ENCODE results near the gene SNX24.
"Not testable (repeated sequence)": the region's sequence is repeated elsewhere in the genome, so short reads cannot be mapped to it uniquely, and the experiment has no call there.

SNX24 gene

DNA sequence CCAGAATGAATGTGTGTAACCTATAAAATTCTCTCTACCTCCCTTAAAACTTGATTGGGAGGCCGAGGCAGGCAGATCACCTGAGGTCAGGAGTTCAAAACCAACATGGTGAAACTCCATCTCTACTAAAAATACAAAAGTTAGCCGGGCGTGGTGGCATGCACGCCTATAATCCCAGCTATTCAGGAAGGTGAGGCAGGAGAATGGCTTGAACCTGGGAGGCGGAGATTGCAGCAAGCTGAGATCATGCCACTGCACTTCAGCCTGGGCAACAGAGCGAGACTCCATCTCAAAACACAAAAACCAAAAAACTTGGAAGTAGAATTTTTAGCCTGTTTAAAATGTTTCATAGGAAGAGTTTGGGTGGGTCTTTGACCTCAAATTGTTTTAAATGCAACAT lies 122.6 kb downstream of the SNX24 start:
- ATAC-seq: not testable (repeated sequence)

DNA sequence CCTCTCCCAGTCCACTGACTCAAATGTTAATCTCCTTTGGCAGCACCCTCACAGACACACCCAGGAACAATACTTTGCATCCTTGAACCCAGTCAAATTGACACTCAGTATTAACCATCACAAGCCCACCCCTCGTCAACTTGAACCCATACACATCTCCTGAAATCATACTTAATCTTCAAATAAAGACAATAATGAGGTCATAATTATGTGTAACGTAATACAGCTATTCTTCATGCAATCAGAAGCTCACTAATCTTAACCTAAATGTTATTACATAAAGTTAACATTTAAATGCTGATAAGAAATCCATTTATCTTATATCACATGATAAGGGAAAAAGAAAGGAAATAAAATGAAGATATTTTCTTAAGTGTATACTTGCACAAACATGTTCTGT lies 125.9 kb downstream of the SNX24 start:
- ATAC-seq: no peak

DNA sequence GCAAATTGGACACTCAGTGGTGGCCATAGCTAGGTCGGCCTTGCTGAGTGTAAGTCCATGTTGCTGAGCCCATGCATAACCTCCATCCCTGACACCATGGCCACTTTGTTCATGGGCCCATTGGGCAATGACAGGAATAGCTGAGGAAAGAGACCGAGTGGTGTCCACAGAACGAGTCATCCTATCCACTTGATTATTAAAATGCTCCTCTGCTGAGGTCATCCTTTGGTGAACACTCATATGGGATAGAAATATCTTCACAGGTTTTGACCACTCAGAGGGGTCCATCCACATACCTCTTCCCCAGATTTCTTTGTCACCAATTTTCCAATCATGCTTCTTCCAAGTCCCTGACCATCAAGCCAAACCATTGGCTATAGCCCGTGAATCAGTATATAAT lies 127.5 kb downstream of the SNX24 start:
- ATAC-seq: no peak

DNA sequence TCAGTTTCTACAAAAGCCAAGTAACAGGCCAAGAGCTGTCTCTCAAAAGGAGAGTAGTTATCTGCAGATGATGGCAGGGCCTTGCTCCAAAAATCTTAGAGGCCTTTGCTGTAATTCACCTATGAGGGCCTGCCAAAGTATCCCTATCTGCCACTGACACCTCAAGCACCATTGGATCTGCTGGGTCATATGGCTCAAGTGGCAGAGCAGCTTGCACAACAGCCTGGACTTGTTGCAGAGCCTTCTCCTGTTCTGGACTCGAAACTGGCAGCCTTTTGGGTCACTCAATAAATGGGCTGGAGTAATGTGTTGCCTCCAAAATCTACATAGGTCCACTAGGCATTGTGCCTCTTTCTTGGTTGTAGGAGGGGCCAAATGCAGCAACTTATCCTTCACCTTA lies 128.3 kb downstream of the SNX24 start:
- ATAC-seq: not testable (repeated sequence)

DNA sequence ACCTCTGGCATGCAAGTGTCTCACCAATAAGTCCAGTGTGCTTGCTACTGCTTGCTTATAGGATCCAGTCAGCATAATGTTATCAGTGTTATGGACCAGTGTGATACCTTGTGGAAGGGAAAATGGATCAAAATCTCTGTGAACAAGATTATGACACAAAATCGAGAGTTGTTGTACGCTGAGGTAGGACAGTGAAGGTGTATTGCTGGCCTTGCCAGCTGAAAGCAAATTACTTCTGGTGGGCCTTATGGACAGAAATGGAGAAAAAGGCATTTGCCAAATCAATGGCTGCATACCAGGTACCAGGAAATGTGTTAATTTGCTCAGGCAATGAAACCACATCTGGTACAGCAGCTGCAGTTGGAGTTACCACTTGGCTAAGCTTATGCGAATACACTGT lies 128.8 kb downstream of the SNX24 start:
- ATAC-seq: not testable (repeated sequence)

DNA sequence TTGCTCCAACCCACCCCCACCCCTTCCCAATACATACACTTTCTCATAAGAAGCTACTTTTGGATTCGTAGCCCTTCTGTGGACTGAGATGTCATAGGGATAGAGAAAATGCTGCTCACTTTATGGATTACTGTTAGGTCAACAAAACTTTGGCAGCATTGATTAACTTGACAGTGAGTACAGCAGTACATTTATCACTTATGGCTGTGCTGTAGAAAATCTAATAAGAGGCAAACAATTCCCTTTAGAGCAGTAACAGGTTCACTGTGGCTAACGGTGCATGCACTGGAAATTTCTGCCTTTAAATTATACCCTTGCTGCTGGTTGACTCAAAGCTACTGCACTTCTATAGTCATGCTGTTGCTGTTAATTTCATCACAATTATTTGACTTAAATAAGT lies 131.9 kb downstream of the SNX24 start:
- ATAC-seq: no peak

DNA sequence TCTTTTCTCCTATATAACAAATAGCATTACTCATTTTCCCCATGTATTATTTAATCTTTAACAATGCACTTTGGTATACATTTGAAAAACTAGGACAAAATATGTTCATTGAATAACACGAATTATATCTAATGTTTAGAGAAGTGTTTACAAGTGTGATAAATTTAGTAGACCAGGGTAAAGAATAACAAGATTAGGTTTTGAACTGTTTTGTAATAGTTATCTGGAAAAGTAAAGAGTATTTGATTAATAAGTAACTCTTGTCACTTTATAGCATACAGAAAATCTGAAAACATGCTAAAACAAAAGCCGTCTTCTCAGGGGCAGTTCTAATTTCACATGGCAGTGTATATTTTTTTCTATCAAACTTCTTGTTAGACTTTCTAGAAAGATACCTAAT lies 132.7 kb downstream of the SNX24 start:
- ATAC-seq: no peak

DNA sequence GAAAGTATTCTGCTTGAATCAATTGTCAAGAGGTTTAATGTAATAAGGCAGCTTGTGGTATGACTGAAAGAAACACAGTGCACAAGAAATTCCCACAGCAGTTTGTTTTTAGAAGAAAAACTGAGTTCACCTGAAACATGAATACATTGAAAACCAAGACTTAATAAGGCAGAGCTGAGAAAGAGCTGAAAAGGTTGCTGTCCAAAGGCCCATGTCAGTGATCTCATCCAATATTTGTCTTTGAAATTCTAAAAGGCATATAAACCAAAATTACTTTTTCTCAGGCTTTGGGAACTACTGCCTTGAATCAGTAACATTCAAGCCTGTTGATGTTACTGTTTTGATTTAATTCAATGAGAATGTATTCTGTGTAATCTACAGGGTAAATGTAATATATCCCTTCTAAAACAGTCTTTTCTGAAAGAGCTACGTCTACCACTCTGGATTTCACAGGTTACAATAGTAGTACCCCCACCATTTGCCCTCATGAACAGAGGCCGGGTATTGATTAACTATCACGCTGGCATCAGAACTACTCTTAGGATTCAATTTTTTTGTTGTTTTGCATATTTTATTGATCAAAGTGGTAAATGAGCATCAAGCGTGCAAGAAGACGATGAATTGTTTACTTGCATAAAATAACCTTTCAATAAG lies 133.4 kb downstream of the SNX24 start:
- ATAC-seq: no peak

DNA sequence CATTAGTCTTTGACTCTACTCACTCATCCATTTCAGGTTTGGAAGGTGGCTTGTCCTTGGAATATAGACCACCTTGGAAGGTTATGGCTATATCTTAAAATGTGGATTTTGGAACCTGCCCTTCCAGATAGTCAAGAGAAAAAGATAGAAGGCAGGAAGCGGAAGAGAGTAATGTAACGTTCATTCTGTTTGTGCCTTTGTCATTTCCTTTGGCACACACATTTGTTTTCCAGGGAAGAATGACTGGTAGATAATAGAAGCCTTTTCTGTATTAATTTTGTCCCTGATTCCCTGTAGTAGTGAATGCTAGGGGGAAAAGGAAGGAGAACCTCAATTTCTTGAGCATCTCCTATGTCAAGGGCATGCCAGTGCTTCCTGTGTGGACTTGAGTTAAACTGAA lies 136.4 kb downstream of the SNX24 start:
- no peak for ATAC-seq

DNA sequence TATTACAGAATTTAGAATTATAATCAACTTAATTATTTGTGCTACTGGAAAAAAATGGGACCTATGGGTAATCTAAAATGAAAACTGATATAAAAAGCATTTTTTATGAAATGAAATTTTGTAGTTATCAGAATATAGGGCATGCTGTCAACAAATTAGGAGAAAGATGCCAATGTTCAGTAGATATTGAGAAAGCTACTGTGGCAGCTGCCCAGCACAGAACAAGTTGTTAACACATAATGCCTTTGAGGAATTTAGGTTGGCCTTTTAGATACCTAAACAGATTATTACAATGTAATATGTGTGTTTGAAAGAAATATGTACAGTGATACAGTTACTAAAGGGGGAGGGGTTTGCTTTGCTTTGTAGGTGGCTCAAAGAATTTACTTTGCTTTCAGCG lies 137.0 kb downstream of the SNX24 start:
- no peak for ATAC-seq

DNA sequence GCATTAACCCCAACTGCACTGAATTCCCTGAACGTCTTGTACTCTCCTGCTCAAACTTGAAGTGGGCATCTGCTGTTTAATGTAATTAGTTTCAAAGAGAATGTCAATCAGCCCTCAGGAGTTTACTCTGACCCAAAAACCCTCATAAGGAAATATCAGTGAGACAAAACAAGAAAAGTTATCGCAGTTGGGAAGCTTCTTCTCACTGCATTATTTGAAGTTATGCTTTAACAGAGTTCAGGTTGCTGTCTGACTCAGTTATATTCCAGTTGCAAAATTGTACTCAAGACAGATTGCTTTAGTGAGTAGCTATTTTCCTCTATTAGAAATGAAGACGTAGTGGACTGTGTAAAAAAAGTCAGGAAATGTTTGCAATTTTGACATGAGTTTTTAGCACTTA lies 139.0 kb downstream of the SNX24 start:
- ATAC-seq: no peak

DNA sequence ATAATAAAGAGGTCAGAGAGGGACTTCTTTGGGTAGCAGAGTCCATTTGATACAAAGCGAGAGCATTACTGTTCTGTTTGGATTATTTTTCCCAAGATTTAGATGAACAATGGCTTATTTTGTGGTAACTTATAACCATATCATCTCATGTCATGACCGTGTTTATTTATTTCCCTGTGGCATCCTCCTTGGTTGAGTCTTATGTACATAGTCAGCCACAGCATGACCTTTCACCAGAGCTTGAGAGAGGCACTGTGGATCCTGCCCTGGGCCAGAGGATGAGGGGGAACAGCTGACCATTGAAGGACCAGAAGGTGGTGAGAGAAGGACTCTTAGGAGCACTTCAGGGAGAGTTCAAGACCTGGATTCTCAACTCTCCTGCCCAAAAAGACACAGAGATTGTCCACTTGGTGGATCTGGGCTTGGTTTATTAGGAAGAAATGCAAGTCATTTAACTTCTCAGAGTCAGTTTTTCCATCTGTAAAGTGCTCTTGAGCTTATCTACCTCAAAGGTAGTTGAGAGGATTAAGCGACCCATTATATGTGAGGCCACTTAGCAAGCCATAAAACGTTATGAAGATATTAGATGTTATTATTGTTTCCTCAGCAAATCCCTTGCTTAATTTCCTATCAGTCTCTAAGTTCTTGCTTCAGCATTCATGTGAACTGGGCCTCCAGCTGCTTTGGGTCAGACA lies 139.7 kb downstream of the SNX24 start:
- ATAC-seq: no peak

DNA sequence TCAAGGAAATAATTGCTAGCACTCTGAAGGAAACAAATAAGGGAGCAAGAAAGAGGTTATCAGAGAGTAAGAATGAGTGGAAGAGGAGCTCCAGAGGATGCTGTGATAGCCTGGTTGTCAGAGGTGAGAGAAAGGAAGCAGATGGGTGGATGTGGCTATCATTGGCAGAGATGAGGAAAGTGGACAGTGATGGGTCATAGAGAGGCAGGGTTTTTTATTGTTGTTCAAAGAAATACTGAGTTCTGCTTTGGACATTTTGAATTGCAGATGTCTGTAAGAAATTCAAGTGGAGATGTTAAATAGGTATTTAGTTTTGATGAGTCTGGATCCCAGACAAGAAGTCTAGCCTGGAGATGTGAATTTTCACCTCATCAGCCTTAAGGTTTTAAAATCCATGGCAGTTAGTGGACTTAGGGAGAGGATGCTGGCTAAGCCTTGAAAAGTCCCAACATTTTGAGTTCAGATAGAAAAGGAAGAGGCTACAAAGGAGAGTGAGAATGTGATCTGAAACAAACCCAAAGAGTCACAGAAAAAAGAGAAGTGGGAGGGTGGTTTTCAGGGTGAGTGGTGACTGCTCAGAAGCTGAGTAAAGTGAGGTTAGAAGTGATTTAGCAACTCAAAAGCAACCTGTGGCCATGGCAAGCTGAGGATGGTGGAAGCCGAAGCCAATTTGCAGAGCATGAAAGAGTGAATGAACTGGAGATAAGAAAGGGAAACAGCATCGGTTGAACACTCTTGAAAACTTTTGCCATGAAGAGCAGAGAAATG lies 140.7 kb downstream of the SNX24 start:
- ATAC-seq: no peak

DNA sequence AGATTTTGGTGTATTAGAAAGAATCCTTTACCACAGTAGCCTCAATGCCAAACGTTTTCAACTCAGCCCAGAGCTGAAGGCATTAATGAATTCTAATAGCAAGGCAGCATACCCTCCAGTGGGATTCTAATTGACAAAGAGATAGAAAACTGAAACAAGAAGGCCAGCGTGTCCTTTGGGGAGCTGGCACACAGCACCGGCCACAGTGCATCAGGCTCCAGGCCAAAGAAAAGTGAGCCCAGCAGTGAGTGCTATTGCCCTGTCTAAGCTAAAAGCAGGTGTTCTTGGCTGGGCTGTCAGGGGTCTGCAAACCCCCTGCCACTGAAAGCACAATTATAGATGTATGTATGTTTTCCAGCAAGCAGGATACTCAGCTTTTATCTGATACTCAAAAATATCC lies 150.7 kb downstream of the SNX24 start:
- ATAC-seq: no peak

DNA sequence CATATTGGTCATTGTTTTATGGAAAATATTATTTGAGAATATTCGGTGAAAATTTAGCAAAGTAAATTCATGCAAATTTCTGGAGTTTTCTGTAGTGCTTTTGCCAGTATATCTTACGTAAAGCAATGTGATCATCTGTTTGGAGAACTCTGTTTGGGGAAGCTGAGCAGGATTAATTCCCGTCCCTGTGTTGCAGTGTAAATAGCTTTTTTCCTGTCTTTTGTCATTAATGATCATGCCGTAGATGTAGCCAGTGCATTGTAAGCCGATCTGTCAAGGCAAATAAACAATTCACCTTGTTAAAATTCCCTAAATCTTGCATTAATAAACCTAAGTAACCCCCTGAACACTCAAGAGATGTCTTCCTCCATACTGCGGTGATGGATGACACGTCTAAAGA lies 151.9 kb downstream of the SNX24 start:
- ATAC-seq: no peak

DNA sequence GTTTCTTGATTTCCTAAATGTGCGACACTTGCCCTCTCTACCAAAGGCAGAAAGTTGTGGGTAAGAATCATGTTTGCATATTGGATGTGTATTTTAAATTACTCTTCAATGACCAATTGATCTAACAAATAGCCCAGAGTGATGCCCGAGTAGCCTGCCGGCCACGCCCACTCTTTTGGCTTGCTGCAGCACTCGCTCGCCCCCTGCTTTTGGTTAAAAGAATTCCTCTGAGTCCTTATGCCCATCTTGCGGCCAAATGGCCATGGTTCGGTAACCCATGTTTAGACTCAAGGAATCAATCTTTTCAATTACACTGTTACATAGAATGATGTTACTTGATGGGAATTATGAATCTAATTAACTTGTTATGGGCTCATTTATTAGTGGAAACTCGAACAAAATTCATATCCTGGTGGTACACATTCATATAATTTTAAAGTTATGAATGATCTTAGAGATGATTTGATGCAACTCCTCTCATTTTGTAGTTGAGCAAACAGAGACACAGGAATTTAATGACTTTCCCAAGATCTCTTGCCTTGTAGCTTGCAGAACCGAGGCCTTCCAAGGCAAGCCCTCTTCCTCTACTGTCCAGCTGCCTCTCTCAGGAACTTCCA lies 154.6 kb downstream of the SNX24 start:
- ATAC-seq: no peak

DNA sequence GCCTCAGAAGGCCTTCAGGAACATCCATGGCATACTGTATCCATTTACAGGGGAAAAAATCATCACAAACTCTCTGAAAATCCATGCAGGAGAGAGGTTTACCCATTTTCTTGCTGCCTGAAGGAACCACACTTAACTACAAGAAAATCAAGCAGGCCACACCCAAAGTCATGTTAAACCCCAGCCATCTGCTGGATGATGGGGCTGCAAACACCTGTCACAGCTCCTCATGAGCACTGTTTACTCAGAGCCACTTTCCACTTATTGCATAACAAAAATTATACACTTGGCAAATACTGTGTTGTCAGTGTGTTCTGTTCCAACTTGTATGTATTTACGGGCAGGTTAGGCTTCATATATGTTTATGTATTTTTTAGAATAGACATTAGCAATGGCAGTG lies 155.3 kb downstream of the SNX24 start:
- no peak for ATAC-seq

DNA sequence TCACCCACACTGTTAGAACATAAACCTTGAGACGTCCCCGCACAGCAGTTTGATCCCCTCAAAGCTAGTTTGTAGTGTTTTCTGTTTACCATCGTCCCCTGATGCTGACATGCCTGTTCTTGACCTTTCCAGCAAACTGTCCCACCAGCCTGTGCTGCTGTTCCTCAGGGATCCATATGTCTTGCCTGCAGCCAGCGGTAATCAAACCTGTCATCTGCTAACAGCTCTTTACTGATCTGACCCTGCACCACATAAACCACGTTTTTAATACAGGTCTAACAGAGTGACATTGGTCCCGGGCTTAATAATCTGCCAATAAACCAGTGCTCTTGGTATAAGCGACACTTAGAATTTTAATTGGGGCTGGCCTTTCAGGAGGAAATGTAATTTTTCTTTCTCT lies 156.4 kb downstream of the SNX24 start:
- no peak for ATAC-seq

DNA sequence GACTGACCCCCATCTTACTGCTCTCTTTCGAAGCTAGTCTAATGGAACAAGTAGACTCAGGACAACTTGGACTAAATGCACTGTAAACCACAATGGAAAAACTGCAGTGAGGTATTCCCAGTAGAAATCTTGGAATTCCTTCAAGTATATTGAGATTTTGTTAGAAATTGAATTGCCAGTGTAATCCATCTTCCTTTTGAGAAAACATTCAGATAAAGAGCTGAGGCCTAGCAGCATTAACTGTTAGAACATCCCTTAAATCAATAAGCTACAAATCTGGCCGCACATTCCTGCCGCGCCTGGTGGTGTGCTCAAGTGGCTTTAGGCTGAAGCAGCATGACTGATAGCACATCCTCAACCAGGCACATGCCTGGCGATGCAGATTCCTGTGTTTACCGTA lies 161.8 kb downstream of the SNX24 start:
- ATAC-seq: no peak

DNA sequence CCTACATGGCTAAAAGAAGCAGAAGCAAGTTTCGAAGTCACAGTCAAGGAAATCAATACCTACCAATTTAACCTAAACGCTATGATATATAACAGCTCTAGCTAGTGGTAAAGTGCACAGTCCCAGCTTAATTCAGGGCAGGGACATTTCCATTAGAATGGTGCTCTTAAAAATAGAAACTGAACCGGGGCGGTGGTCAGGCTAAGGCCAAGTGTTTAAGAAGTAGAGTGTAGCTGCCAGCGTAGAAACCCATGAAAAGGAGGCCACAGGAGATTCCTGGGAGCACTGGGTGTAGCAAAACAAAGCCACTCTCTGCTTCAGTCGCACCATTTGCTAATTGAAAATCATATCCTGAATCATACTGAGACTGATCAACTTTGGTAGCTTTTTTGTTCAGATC lies 162.3 kb downstream of the SNX24 start:
- ATAC-seq: no peak

DNA sequence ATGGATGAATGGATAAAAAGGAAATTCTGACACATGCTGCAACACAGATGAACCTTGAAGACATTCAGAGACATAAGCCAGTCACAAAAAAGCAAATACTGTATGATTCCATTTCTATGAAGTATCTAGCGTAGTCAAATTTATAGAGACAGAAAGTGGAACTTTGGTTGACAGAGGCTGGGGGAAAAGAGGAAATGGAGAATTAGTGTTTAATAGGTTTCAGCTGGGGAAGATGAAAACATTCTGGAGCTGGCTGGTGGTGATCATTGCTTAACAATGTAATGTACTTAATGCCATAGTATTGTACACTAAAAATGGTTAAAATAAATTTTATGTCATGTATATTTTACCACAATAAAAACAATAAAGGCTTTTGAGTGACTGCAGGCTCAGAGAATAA lies 166.9 kb downstream of the SNX24 start:
- ATAC-seq: no peak

DNA sequence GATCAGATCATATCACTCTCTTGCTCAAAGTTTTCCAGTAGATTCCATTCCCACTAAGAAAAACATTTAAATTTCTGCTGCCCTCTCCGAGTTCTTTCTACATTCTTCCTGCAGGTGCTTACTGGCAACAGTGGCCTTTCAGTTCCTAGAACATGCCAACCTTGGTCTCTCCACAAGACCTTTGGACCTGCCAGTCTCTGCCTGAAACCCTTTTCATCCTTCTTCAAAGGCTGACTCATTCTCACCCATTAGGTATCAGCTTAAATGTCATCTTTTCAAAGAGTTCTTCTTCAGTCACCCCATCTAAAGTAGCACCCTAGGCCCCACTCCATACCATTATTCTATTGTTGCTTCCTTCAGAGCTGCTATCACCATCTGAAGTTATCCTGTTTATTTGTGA lies 169.3 kb downstream of the SNX24 start:
- ATAC-seq: no peak

DNA sequence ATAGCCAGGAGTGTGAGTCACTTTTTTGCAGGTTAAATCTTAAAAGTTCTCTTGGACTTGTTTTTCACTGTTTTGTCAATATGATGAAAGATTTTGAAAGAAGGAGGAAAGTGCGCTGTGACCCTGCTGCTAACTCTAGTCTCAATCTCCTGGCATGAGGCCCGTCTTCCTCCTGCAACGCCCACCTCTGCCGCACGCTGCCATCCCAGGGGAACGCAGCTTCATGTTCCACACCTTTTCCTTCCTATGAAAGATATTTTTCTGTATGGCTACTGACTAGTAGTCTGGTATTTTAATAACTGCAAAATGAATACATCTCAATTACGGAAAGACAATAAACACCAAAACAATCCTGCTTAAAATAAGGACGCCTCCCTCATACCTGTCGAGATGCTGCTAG lies 182.8 kb downstream of the SNX24 start:
- ATAC-seq: no peak
